SIG-M5 (cell line): ENCODE results near the gene PDE4B.
"Not testable (repeated sequence)": the region's sequence is repeated elsewhere in the genome, so short reads cannot be mapped to it uniquely, and the experiment has no call there.

Source experiments
- DNase-seq: peaks from one replicate; lab custom pipeline; 2025; lab: John Stamatoyannopoulos, UW

Gene PDE4B

DNA sequence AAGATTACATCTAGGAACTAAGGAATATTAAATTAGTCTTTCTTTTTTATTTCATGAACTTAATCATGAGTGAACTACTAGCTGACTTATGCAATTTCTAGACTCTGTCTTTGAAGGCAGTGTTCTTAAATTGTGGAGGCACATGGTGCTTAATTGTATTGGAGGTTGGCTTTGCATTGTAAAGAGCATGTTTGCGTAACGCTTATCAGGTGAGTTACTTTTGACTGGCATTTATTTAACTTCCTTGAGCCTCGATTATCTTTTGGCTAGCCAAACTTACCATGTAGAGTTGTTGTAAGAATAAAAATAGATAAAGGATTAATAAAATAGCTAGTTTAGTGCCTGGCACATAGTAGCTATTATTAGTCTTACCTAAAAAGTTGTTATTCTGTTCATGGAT lies 262.4 kb downstream of the PDE4B start:
- no peak for DNase-seq

- not testable (repeated sequence) for DNase-seq
Measured at GRCh38 chr1:66057448-66057847, 264.8 kb downstream of the PDE4B start.

DNA sequence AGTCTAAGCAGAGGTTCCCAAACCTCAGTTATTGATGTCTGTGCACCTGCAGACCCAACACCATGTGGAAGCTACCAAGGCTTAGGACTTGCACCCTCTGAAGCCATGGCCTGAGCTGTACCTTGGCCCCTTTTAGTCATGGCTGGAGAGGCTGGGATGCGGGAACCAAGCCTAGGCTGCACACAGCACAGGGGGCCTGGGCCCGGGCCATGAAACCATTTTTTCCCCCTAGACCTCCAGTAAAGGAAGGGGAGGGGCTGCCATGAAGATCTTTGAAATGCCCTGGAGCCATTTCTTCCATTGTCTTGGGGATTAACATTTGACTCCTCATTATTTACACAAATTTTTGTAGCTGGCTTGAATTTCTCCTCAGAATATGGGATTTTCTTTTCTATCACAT lies 265.9 kb downstream of the PDE4B start:
- DNase-seq = no peak

DNA sequence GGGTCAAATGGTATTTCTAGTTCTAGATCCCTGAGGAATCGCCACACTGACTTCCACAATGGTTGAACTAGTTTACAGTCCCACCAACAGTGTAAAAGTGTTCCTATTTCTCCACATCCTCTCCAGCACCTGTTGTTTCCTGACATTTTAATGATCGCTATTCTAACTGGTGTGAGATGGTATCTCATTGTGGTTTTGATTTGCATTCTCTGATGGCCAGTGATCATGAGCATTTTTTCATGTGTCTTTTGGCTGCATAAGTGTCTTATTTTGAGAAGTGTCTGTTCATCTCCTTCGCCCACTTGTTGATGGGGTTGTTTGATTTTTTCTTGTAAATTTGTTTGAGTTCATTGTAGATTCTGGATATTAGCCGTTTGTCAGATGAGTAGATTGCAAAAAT lies 274.5 kb downstream of the PDE4B start:
- DNase-seq = not testable (repeated sequence)

- DNase-seq = no peak
Measured at GRCh38 chr1:66069976-66070876, 277.5 kb downstream of the PDE4B start.

DNA sequence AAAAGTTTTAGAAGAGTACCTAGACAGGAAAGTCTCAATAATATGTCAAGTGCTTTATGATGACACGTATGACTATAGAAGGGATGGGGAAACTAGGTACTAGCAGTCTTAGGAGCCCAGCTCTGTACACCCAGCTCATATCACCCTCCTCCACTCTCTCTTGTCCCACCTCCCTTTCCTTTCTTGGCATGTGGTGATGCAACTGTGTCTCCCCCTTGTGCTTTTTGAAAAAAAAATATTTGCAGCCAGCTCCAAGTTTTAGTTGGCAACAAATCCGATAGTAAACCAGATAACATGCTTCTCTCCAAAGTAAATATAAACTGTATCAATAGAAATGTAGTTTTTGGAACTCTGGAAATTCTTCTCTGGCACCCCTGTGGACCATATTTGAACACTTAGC lies 280.7 kb downstream of the PDE4B start:
- no peak for DNase-seq

- DNase-seq = no peak
Measured at GRCh38 chr1:66074147-66074546, 281.5 kb downstream of the PDE4B start.

DNA sequence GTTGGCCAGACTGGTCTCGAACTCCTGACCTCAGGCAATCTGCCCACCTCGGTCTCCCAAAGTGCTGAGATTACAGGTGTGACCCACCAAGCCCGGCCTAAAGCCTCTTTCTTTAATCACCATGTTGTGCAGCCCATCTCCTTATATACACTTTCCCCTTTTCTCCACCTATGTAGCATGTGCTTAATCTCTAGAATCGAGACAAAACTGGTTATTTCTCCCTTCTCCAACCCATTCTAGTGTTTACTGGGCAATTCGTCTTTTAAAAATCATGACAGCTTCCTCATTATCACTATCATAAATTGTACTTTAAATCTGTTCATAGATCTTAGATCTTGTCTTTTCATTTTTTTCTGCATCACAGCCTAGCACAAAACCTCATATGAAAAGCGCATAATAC lies 285.7 kb downstream of the PDE4B start:
- no peak for DNase-seq

- no peak for DNase-seq
Measured at GRCh38 chr1:66083003-66083402, 290.3 kb downstream of the PDE4B start.

DNA sequence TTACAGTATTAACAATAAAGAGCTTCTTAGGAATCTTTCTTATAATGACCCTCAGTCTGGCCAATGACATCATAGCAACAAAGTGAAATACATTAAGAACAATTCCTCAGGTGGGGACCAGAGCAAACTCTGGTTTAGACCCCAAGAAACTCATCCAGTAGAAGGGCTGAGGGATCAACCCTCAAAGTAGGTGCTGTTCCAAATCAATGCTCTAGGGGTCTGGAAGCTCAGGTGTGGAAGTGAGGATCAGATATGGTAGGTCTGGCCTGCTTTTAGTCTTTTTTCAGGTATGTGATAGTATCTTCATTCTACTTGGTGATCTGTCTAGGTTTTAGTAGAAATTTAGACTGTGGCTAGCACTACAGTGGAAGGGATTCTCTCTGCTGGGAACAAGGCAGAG lies 291.7 kb downstream of the PDE4B start:
- no peak for DNase-seq

- no peak for DNase-seq
Measured at GRCh38 chr1:66085600-66085999, 292.9 kb downstream of the PDE4B start.

DNA sequence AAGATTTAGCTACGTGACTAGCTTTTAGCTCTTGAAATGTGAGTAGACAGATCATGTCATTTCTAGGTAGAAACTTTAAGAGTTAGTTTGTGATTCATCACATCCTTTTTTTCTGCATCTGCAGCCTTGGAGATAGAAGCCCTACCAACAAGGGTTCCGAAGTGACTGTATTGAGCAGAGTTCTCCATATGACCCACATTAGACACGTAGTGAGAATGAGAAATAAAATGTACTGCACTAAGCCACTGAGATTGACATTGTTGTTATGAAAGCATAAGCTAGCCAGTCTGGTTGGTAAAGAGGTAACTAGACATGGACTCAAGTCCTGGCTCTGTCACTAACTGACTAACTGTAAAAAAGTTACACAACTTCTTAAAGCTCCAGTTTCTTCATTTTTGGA lies 296.1 kb downstream of the PDE4B start:
- DNase-seq = no peak

DNA sequence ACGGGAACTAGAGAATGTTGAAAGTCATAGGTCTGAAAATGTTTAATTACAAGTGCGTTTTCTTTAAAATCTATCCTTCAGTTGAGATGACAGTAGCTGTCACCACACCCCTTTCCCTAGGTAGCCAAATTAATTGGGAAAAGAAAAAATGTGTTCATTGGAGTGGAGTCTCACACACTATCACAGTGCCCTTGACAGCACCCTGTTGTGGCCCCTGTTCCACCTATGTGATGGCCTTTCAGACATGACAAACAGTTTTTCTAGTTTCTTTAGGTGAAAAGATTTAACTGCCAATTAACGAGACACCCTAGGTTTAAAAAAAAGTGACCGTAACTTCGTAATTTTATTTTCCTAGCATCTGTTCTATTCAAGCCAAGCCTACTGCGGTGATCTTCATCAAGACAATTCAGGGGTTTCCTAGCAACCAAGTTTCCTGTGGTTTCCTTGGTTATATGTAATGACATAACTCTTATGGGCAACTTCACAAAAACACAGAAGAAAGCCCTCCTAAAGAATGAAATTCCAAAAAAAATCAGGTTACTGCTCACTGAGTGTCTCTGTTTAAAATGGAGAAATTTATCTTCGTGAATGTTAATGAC lies 298.3 kb downstream of the PDE4B start:
- no peak for DNase-seq

DNA sequence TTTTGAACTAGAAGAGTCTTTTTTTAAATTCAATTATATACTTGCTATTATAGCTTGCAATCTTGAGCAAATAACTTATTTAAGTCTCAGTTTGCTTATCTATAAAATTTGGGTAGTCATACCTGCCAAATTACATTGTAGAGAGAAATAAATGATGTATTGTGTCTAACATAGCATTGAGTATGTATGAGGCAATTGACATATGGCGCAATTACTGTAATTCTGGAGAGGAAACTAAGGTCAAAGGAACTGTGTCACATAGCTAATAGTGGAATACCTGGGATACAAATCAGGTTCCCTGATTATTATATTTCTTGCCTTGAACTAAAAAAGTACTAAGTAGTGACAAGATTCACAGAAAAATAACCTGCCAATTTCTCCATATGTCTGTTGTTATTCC lies 302.5 kb downstream of the PDE4B start:
- DNase-seq = no peak

GRCh38 chr1:66100959-66101358 lies 308.3 kb downstream of the PDE4B start:
- DNase-seq = not testable (repeated sequence)

- not testable (repeated sequence) for DNase-seq
Measured at GRCh38 chr1:66104076-66104475, 311.4 kb downstream of the PDE4B start.

- no peak for DNase-seq
Measured at GRCh38 chr1:66108624-66109023, 315.9 kb downstream of the PDE4B start.

DNA sequence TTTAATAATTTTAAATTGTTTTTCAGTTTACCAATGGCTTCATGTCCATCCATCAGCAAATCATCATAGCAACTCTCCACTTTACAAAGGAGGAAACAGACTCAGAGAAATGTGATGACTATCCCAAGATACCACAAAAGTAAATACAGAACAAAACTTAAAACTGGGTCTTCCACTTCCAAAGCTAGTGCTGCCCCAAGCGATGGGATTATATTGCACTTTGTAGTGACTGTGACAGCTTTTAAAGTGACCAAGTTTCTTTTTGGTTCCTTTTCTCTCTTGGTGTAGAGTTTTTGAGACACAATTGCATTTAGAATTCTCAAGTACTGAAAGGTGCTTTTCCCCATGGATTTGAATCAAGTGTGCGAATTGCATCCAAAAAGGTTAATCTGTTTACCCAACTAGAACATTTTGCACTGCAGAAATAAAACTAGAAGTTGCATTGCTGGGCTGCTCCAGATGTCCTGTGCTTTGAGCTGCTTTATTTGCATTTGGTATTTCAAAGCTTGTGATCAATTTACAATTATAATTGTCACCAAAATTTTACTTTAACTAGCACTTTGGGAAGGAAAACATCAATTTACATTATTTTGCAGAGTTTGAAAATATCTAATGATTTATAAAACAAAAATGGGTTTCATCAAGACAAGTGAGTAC lies 320.2 kb downstream of the PDE4B start:
- DNase-seq = no peak

DNA sequence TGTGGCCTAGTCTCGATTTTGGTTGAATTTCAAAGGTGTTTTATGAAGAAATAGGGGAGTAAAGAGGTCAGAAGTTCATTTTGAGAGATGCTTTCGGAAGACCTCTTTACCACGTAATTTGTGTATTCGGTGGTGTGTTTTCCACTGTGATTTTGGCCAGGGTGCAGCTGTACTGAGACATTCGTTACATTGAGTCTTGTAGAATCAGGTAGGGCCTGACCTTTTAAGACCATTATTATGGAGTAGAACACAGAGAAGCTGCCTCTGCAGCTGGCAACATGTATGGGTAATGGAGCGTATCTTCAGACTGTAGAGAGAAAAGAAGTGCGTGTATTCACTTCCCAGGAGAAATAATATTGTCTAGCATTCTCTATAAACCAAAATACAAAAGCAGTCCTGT lies 326.5 kb downstream of the PDE4B start:
- no peak for DNase-seq

GRCh38 chr1:66124670-66125069 lies 332.0 kb downstream of the PDE4B start:
- no peak for DNase-seq

DNA sequence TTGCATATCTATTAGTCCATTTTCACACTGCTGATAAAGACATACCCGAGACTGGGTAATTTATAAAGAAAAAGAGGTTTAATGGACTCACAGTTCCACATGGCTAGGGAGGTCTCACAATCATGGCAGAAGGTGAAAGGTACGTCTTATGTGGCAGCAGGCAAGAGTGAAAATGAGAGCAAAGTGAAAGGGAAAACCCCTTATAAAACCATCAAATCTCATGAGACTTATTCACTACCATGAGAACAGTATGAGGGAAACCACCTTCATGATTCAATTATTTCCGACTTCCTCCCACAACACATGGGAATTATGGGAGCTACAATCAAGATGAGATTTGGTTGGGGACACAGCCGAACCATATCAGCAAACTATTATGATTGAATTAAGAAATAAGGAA lies 335.9 kb downstream of the PDE4B start:
- not testable (repeated sequence) for DNase-seq

DNA sequence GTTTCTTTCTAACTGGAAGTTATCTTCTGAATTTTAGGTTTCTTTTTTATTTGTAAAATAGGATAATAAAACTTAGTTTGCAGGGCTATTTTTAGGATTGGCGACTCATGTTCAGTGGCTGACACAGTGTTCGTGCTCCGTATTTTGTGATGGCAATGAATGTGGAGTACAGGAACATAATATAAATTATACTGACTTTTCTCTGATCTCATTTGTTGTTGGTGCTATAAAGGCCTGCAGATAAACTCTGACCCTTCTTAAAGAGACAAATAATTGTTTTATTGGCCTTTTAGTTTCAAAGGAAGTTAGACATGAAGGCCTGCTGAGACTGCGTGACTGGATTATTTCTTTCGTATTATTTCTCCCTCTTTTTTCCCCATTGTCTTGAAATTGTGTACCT lies 339.6 kb downstream of the PDE4B start:
- no peak for DNase-seq

DNA sequence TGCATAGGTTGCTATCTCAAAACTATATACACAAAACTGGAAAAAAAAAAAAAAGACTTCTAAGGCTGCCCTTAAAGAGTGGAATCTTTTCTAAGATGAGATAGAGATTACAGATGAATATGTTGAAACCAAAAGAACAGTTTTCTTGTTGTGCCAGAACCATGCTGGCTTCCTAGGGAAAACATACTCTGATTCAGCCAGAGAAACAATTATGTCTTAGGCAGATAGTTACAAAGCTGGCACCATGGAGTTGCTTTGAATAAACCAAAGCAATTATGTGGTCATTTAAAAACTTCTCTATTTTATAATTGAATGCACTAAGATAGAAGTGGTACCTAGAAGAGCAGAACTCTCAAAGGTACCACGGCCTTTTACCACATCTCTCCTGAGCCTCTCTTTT lies 341.3 kb downstream of the PDE4B start:
- no peak for DNase-seq
